ENCODE data around the gene GTPBP10. TPM values are rescaled to one million over a fixed set of nuclear protein-coding genes. Genes with fewer than 3 reads are reported as not detected.

Gene GTPBP10
- polyA plus RNA-seq, 4 donors = 24.3 to 32.1 (median 29.5) TPM

DNA sequence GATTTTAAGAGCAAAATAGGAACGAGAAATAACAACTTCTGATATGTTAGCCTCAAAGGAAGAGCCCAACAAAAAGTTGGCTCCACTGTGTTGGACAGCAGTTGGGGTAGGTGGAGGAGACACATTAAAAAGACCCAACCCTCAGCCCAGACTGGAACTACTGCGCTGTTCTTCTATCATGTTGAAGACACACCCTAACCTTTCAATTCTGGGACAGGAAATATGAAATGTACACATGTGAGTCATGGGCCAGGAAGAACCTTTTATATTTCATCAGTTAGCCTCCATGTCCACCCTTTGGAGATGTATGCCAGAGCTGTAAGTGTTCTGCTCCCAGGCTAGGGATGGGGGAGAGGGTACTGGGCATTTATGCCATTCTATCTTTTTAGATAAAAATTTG lies 78.9 kb downstream of the GTPBP10 start:
- no peak for DNase-seq (ENCODE audit: low read depth in 4 of 4, low spot score in 3 of 4)

GRCh38 chr7:90430614-90431460 lies 84.3 kb downstream of the GTPBP10 start:
- peak in 1 of 4 donors; percentile 5 for DNase-seq (ENCODE audit: low read depth in 4 of 4, low spot score in 3 of 4)

GRCh38 chr7:90432752-90433151 lies 86.2 kb downstream of the GTPBP10 start:
- no peak for DNase-seq (ENCODE audit: low read depth in 4 of 4, low spot score in 3 of 4)

- no peak for DNase-seq (ENCODE audit: low read depth in 4 of 4, low spot score in 3 of 4)
Observed at GRCh38 chr7:90433221-90433620, 86.7 kb downstream of the GTPBP10 start.

Other genes with a start within 250 kb of the GTPBP10 start
- gene STEAP1, start 192.2 kb upstream of the GTPBP10 start, polyA plus RNA-seq (ENCODE audit: insufficient read length in 4 of 4) = 10 to 100 TPM; 11.0 to 13.6 (median 11.2) TPM
- gene STEAP2, start 135.0 kb upstream of the GTPBP10 start, polyA plus RNA-seq (ENCODE audit: insufficient read length in 4 of 4) = 10 to 100 TPM; 11.3 to 17.6 (median 12.0) TPM
- 10 to 100 TPM; 13.5 to 19.4 (median 15.6) TPM for gene CFAP69, start 101.5 kb upstream of the GTPBP10 start, polyA plus RNA-seq (ENCODE audit: insufficient read length in 4 of 4)
- under 1 TPM; 0.30 to 0.90 (median 0.35) TPM for gene FAM237B, start 25.4 kb upstream of the GTPBP10 start, polyA plus RNA-seq (ENCODE audit: insufficient read length in 4 of 4)
- gene CLDN12, start 56.7 kb downstream of the GTPBP10 start, polyA plus RNA-seq (ENCODE audit: insufficient read length in 4 of 4) = 10 to 100 TPM; 43.4 to 54.2 (median 52.2) TPM
- not detected for gene PTTG1IP2, start 122.9 kb downstream of the GTPBP10 start, polyA plus RNA-seq (ENCODE audit: insufficient read length in 4 of 4)
- gene CDK14, start 249.6 kb downstream of the GTPBP10 start, polyA plus RNA-seq (ENCODE audit: insufficient read length in 4 of 4) = 10 to 100 TPM; 30.3 to 39.1 (median 37.5) TPM